ENCODE data around the gene GSC2. TPM values are rescaled to one million over a fixed set of nuclear protein-coding genes. Genes with fewer than 3 reads are reported as not detected.
A peak's percentile ranks its signal among the peaks of the same experiment; 100 is the strongest.

Gene GSC2
- total and polyA plus RNA-seq, 9 of the 15 experiments (the other 6 are each of a cell fraction or from before 2014, with no cell fraction given), result not detected

DNA sequence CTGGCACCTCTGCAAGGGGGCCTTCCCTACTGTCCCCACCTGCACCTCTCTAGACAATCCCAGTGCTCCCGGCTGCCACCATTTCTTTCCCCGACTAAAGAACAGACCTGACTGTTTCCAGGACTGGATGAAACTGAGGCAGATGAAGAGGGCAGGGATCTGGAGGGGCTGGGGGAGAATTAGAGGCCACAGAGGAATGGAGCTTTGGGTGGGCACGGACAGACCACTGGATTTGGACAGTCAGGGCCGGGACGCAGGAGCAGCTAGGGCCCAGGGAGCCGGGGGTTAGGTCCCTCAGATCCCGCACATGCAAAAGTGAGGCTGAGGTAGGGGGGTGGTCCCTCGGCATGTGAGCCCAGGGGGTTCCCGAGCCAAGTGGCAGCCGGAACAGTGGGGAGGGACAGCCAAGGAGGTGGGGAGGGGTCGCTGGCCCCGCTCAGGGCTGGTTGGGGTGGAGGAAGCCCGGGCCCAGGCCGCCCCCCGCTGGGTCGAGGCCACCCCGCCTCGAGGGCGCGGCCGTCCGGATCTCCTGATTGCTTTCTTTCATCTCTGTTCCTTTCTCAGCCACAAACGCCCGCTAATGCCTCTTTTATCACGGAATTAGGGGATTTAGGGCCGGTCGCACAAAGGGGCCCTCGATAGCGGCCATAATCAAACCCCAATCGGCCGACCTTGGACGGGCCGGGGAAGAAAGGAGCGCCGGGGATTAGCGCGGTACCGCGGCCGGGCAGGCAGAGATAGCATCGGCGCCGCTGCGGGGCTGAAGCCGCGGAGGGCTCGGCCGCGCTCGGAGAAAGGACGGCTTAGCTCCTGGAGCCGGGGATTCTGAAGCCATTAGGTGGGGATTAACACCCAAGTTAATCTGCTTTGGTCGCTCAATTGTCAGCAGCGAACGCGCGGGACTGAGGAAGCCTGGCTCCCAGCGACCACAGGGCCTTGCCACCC lies 19.2 kb upstream of the GSC2 start (continued):
- TF ChIP-seq, protein P1, sequence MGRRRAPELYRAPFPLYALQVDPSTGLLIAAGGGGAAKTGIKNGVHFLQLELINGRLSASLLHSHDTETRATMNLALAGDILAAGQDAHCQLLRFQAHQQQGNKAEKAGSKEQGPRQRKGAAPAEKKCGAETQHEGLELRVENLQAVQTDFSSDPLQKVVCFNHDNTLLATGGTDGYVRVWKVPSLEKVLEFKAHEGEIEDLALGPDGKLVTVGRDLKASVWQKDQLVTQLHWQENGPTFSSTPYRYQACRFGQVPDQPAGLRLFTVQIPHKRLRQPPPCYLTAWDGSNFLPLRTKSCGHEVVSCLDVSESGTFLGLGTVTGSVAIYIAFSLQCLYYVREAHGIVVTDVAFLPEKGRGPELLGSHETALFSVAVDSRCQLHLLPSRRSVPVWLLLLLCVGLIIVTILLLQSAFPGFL (CRISPR knock-in tag; IDR thresholded peaks at IDR 0.05), result no peak
- TF ChIP-seq, protein P2, sequence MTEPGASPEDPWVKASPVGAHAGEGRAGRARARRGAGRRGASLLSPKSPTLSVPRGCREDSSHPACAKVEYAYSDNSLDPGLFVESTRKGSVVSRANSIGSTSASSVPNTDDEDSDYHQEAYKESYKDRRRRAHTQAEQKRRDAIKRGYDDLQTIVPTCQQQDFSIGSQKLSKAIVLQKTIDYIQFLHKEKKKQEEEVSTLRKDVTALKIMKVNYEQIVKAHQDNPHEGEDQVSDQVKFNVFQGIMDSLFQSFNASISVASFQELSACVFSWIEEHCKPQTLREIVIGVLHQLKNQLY (CRISPR knock-in tag; conservative IDR thresholded peaks at IDR 0.05), result no peak
- no peak for TF ChIP-seq FOXA1 (IDR thresholded peaks at IDR 0.05; ENCODE audit: borderline replicate concordance)
- TF ChIP-seq TAF1 (IDR thresholded peaks at IDR 0.05; ENCODE audit: control insufficient read depth, extremely low read depth, insufficient read depth, low read length, severe bottlenecking), result no peak
- TF ChIP-seq STAT5B (CRISPR knock-in tag; IDR thresholded peaks at IDR 0.05), result no peak
- no peak for TF ChIP-seq HOXB6 (CRISPR knock-in tag; IDR thresholded peaks at IDR 0.05; ENCODE audit: borderline replicate concordance)
- TF ChIP-seq HDAC3 (IDR thresholded peaks at IDR 0.05; ENCODE audit: borderline replicate concordance, partially characterized antibody), result no peak
- TF ChIP-seq NEUROD1 (IDR thresholded peaks at IDR 0.05; ENCODE audit: borderline replicate concordance, low read depth, low read length, partially characterized antibody), result peak; percentile 23
- TF ChIP-seq, protein P3, sequence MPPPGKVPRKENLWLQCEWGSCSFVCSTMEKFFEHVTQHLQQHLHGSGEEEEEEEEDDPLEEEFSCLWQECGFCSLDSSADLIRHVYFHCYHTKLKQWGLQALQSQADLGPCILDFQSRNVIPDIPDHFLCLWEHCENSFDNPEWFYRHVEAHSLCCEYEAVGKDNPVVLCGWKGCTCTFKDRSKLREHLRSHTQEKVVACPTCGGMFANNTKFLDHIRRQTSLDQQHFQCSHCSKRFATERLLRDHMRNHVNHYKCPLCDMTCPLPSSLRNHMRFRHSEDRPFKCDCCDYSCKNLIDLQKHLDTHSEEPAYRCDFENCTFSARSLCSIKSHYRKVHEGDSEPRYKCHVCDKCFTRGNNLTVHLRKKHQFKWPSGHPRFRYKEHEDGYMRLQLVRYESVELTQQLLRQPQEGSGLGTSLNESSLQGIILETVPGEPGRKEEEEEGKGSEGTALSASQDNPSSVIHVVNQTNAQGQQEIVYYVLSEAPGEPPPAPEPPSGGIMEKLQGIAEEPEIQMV (tag; conservative IDR thresholded peaks at IDR 0.05; ENCODE audit: low read depth), result no peak
- peak; percentile 74 for TF ChIP-seq E2F3 (CRISPR knock-in tag; IDR thresholded peaks at IDR 0.05)
- TF ChIP-seq PHTF2 (CRISPR knock-in tag; IDR thresholded peaks at IDR 0.05), result no peak
- TF ChIP-seq, protein P4, sequence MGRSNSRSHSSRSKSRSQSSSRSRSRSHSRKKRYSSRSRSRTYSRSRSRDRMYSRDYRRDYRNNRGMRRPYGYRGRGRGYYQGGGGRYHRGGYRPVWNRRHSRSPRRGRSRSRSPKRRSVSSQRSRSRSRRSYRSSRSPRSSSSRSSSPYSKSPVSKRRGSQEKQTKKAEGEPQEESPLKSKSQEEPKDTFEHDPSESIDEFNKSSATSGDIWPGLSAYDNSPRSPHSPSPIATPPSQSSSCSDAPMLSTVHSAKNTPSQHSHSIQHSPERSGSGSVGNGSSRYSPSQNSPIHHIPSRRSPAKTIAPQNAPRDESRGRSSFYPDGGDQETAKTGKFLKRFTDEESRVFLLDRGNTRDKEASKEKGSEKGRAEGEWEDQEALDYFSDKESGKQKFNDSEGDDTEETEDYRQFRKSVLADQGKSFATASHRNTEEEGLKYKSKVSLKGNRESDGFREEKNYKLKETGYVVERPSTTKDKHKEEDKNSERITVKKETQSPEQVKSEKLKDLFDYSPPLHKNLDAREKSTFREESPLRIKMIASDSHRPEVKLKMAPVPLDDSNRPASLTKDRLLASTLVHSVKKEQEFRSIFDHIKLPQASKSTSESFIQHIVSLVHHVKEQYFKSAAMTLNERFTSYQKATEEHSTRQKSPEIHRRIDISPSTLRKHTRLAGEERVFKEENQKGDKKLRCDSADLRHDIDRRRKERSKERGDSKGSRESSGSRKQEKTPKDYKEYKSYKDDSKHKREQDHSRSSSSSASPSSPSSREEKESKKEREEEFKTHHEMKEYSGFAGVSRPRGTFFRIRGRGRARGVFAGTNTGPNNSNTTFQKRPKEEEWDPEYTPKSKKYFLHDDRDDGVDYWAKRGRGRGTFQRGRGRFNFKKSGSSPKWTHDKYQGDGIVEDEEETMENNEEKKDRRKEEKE (IDR thresholded peaks at IDR 0.05; ENCODE audit: borderline replicate concordance in 1 of 2, control insufficient read depth in 1 of 2, low read depth in 2 of 2, low read length in 1 of 2), result no peak
- TF ChIP-seq, protein P5, sequence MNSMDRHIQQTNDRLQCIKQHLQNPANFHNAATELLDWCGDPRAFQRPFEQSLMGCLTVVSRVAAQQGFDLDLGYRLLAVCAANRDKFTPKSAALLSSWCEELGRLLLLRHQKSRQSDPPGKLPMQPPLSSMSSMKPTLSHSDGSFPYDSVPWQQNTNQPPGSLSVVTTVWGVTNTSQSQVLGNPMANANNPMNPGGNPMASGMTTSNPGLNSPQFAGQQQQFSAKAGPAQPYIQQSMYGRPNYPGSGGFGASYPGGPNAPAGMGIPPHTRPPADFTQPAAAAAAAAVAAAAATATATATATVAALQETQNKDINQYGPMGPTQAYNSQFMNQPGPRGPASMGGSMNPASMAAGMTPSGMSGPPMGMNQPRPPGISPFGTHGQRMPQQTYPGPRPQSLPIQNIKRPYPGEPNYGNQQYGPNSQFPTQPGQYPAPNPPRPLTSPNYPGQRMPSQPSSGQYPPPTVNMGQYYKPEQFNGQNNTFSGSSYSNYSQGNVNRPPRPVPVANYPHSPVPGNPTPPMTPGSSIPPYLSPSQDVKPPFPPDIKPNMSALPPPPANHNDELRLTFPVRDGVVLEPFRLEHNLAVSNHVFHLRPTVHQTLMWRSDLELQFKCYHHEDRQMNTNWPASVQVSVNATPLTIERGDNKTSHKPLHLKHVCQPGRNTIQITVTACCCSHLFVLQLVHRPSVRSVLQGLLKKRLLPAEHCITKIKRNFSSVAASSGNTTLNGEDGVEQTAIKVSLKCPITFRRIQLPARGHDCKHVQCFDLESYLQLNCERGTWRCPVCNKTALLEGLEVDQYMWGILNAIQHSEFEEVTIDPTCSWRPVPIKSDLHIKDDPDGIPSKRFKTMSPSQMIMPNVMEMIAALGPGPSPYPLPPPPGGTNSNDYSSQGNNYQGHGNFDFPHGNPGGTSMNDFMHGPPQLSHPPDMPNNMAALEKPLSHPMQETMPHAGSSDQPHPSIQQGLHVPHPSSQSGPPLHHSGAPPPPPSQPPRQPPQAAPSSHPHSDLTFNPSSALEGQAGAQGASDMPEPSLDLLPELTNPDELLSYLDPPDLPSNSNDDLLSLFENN (IDR thresholded peaks at IDR 0.05; ENCODE audit: low read depth in 2 of 2, low read length in 2 of 2), result no peak
- TF ChIP-seq MEF2D (tag; conservative IDR thresholded peaks at IDR 0.05; ENCODE audit: low read depth), result no peak
- TF ChIP-seq NELFE (IDR thresholded peaks at IDR 0.05; ENCODE audit: insufficient read depth, insufficient read length), result no peak

Measured in K562 (cell line).